ENCODE results near the gene TBP.

The TBP gene

GRCh38 chr6:170554796-170555137, 598 bp downstream of the TBP start:
- Histone ChIP-seq H4K20me1 (ENCODE audit: insufficient read depth, low read length) (peaks cover 8% of the 10 kb centered on the region), H2AFZ (ENCODE audit: low read length) (0 out of 2 replicates have a peak overlapping the region, but pooled peaks have one; percentile 56)

DNA sequence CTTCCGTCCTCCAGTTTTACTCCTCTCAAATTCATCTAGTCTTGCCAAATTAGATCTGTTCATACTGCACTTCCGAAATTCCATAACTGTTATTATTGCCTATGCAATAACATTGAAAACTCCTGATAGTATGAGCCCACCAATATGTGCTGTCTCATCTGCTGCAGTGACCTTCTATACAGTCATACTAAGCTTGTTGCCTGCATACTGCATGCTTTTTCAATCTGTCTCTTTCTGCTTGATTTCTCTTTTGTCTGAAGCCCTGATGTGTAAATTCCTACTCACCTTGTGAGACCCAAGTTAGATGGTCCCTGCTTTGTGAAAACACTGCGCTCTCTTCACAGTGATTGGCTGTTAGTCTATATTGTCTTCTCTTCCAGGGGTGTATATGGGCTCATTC, 1.1 kb downstream of the TBP start:
- H3K9ac ChIP-seq (ENCODE audit: low read length) = peak overlapping the region; percentile 82; the same call in 1 of the 2 replicates
- no peaks in the 10 kb centered on the region for H3K9me3 ChIP-seq (replicated peaks; ENCODE audit: insufficient read depth, low read length)
- no peaks in the 10 kb centered on the region for H3K27me3 ChIP-seq (replicated peaks; ENCODE audit: insufficient read depth, low read length)
- H3F3A ChIP-seq (ENCODE audit: insufficient read depth, low read length) = peaks cover 7% of the 10 kb centered on the region; the same call in 1 of the 2 replicates
- peak overlapping the region; percentile 85 for H3K4me3 ChIP-seq (ENCODE audit: low read length)
- H3K27ac ChIP-seq (ENCODE audit: low read length) = no peak overlapping the region
- H3K36me3 ChIP-seq (replicated peaks; ENCODE audit: insufficient read depth, low read length) = no peaks in the 10 kb centered on the region
- no peaks in the 10 kb centered on the region for H3K9me2 ChIP-seq (replicated peaks; ENCODE audit: insufficient read depth, low read length)
- DNase-seq = no peak
- H3K79me2 ChIP-seq (ENCODE audit: low read length) = peaks cover 63% of the 10 kb centered on the region
- peak overlapping the region; percentile 78 for H3K4me2 ChIP-seq (ENCODE audit: low read depth, low read length)
- TF ChIP-seq CTCF (IDR thresholded peaks at IDR 0.05; ENCODE audit: low read length) (no peak), EZH2phosphoT487 (IDR thresholded peaks at IDR 0.05; ENCODE audit: low read length) (no peak), EZH2 (optimal IDR thresholded peaks at IDR 0.05; ENCODE audit: low read depth, low read length) (no peak)
- H3K4me1 ChIP-seq (ENCODE audit: low read length) = peaks cover 12% of the 10 kb centered on the region
- peaks cover 2% of the 10 kb centered on the region; the same call in 1 of the 2 replicates for H4K20me1 ChIP-seq (ENCODE audit: insufficient read depth, low read length)
- H2AFZ ChIP-seq (ENCODE audit: low read length) = no peak overlapping the region

More at GRCh38 chr6:170554796-170555137, 598 bp downstream of the TBP start:
- TF ChIP-seq EZH2 (optimal IDR thresholded peaks at IDR 0.05; ENCODE audit: low read depth, low read length) = no peak
- TF ChIP-seq EZH2phosphoT487 (IDR thresholded peaks at IDR 0.05; ENCODE audit: low read length) = no peak
- no peak for TF ChIP-seq CTCF (IDR thresholded peaks at IDR 0.05; ENCODE audit: low read length)
- Histone ChIP-seq H3K4me2 (ENCODE audit: low read depth, low read length) (peak overlapping the region; percentile 78), H3K79me2 (ENCODE audit: low read length) (peaks cover 69% of the 10 kb centered on the region), H3K9me2 (replicated peaks; ENCODE audit: insufficient read depth, low read length) (no peaks in the 10 kb centered on the region), H3K9me3 (replicated peaks; ENCODE audit: insufficient read depth, low read length) (no peaks in the 10 kb centered on the region), H3K27me3 (replicated peaks; ENCODE audit: insufficient read depth, low read length) (no peaks in the 10 kb centered on the region), H3K27ac (ENCODE audit: low read length) (peak overlapping the region; percentile 53; the same call in 1 of the 2 replicates), H3K9ac (ENCODE audit: low read length) (peak overlapping the region; percentile 82), H3K4me3 (ENCODE audit: low read length) (peak overlapping the region; percentile 85), H3F3A (ENCODE audit: insufficient read depth, low read length) (peaks cover 7% of the 10 kb centered on the region; the same call in 1 of the 2 replicates), H3K4me1 (ENCODE audit: low read length) (peaks cover 12% of the 10 kb centered on the region), H3K36me3 (replicated peaks; ENCODE audit: insufficient read depth, low read length) (no peaks in the 10 kb centered on the region)
- DNase-seq = no peak

DNA sequence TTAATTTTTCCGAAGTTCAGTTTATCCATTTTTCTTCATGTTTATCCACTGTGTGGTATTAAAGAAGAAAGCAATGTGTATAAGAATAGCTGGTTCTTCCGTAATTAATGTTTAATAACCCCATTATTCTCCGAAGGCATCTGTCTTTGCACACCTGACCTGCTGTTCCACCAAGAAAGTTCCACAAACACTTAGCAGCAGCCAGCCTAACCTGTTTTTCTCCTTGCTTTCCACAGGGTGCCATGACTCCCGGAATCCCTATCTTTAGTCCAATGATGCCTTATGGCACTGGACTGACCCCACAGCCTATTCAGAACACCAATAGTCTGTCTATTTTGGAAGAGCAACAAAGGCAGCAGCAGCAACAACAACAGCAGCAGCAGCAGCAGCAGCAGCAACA, 7.4 kb downstream of the TBP start:
- Histone ChIP-seq H2AFZ (ENCODE audit: low read length) (no peak overlapping the region), H3F3A (ENCODE audit: insufficient read depth, low read length) (no peaks in the 10 kb centered on the region), H3K79me2 (ENCODE audit: low read length) (peaks cover 13% of the 10 kb centered on the region), H3K27me3 (replicated peaks; ENCODE audit: insufficient read depth, low read length) (no peaks in the 10 kb centered on the region), H3K36me3 (replicated peaks; ENCODE audit: insufficient read depth, low read length) (no peaks in the 10 kb centered on the region), H3K27ac (ENCODE audit: low read length) (no peak overlapping the region), H3K9ac (ENCODE audit: low read length) (no peak overlapping the region), H3K4me3 (ENCODE audit: low read length) (no peak overlapping the region), H3K9me3 (replicated peaks; ENCODE audit: insufficient read depth, low read length) (no peaks in the 10 kb centered on the region), H4K20me1 (ENCODE audit: insufficient read depth, low read length) (no peaks in the 10 kb centered on the region), H3K4me2 (ENCODE audit: low read depth, low read length) (no peak overlapping the region), H3K9me2 (replicated peaks; ENCODE audit: insufficient read depth, low read length) (no peaks in the 10 kb centered on the region), H3K4me1 (ENCODE audit: low read length) (no peaks in the 10 kb centered on the region)
- TF ChIP-seq CTCF (IDR thresholded peaks at IDR 0.05; ENCODE audit: low read length) (no peak), EZH2phosphoT487 (IDR thresholded peaks at IDR 0.05; ENCODE audit: low read length) (no peak), EZH2 (optimal IDR thresholded peaks at IDR 0.05; ENCODE audit: low read depth, low read length) (no peak)
- DNase-seq = no peak

Data from MM.1S (cell line).